Loucy (cell line): ENCODE data around the gene CAST.

Experiments used
- EZH2phosphoT487 ChIP-seq: fragments of 200-600 bp; IDR thresholded peaks from 2 replicates; pipeline ENCODE4 v1.6.1; 2018; ENCODE audit warnings: antibody characterized with exemption, mild to moderate bottlenecking, moderate library complexity, borderline replicate concordance
- TF ChIP-seq, protein P1 (sequence below): fragments of 200-600 bp; sonication (generic); conservative IDR thresholded peaks from 2 replicates; pipeline ENCODE4 v1.5.1; 2014; ENCODE audit warnings: mild to moderate bottlenecking, antibody characterized with exemption, low read length

DNA sequence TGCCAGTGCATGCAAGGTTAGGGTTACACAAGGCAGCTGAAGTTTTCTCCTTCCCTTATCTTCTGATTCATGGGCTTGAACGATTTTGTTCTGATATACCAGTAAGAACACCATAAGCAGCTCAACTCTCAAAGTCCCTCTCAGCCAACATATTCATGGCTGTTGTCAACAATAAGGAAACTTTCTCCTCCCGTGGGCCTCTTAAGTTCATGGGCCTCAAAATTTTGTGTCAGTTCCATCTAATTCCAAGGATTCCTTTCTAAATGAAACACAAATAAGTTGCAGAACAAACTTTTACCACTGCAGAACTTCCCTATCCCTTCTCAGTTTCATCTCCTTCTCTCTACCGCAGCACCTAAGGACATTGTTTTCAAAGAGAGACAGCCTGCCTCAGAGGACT lies 23.6 kb upstream of the CAST start:
- TF ChIP-seq, protein P1, sequence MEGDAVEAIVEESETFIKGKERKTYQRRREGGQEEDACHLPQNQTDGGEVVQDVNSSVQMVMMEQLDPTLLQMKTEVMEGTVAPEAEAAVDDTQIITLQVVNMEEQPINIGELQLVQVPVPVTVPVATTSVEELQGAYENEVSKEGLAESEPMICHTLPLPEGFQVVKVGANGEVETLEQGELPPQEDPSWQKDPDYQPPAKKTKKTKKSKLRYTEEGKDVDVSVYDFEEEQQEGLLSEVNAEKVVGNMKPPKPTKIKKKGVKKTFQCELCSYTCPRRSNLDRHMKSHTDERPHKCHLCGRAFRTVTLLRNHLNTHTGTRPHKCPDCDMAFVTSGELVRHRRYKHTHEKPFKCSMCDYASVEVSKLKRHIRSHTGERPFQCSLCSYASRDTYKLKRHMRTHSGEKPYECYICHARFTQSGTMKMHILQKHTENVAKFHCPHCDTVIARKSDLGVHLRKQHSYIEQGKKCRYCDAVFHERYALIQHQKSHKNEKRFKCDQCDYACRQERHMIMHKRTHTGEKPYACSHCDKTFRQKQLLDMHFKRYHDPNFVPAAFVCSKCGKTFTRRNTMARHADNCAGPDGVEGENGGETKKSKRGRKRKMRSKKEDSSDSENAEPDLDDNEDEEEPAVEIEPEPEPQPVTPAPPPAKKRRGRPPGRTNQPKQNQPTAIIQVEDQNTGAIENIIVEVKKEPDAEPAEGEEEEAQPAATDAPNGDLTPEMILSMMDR = no peak
- no peak for TF ChIP-seq EZH2phosphoT487
